Skeletal muscle satellite cell (primary cell): ENCODE measurements around the gene ARHGEF10L.

Experiments used
- H3K27me3 ChIP-seq: 2 replicates; pipeline ENCODE4 v1.7.0; 2013; ENCODE audit warnings: low read length; ENCODE audit not compliant: control insufficient read depth, insufficient read depth
- H3K36me3 ChIP-seq: 2 replicates; pipeline ENCODE4 v1.7.0; 2013; ENCODE audit warnings: mild to moderate bottlenecking, control low read depth, low read length; ENCODE audit not compliant: insufficient read depth
- H3K4me1 ChIP-seq: 2 replicates; pipeline ENCODE4 v1.7.0; 2013; ENCODE audit warnings: low read length; ENCODE audit not compliant: control insufficient read depth, insufficient read depth
- H3K4me2 ChIP-seq: 2 replicates; pipeline ENCODE4 v1.7.0; 2013; ENCODE audit warnings: mild to moderate bottlenecking, low read length
- H3K4me3 ChIP-seq: 2 replicates; pipeline ENCODE4 v1.7.0; 2013; ENCODE audit warnings: low read length
- H3K9ac ChIP-seq: 2 replicates; pipeline ENCODE4 v1.7.0; 2013; ENCODE audit warnings: mild to moderate bottlenecking, low read depth, low read length, moderate library complexity
- H3K9me3 ChIP-seq: replicated peaks from 2 replicates; pipeline ENCODE4 v1.7.0; 2013; ENCODE audit warnings: mild to moderate bottlenecking, control low read depth, low read length

The ARHGEF10L gene

GRCh38 chr1:17575797-17576518 is 36.5 kb downstream of the ARHGEF10L start:
- H3K4me3 ChIP-seq: no peak overlapping the region
- H3K4me1 ChIP-seq: no peaks in the 10 kb centered on the region
- no peak overlapping the region for H3K4me2 ChIP-seq
- no peaks in the 10 kb centered on the region for H3K27me3 ChIP-seq
- H3K9me3 ChIP-seq: no peaks in the 10 kb centered on the region
- no peaks in the 10 kb centered on the region for H3K36me3 ChIP-seq
- no peak overlapping the region for H3K9ac ChIP-seq

DNA sequence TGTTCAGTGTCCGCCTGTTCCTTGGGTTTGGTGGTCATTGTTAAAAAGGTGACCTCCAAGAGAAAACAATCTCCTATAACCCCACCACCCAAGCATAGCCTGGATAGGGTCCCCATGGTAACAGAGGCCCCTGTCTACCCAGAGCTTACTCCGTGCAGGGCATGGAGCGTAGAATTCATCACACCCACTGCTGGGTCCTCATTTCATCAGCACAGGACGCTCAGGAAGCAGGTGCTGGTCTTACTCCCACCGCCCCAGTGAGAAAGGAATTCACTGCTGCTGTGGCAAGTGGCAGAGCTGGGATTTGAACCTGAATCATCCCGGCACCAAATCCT is 37.0 kb downstream of the ARHGEF10L start:
- Histone ChIP-seq H3K4me2 (no peak overlapping the region), H3K9me3 (no peaks in the 10 kb centered on the region), H3K9ac (no peak overlapping the region), H3K4me3 (no peak overlapping the region), H3K27me3 (no peaks in the 10 kb centered on the region), H3K4me1 (no peaks in the 10 kb centered on the region), H3K36me3 (no peaks in the 10 kb centered on the region)

- Histone ChIP-seq H3K27me3 (no peaks in the 10 kb centered on the region), H3K4me1 (no peaks in the 10 kb centered on the region), H3K4me2 (no peak overlapping the region), H3K9me3 (no peaks in the 10 kb centered on the region), H3K36me3 (peaks cover 2% of the 10 kb centered on the region), H3K9ac (no peak overlapping the region), H3K4me3 (no peak overlapping the region)
These were observed 38.4 kb downstream of the ARHGEF10L start for GRCh38 chr1:17577907-17578297.

DNA sequence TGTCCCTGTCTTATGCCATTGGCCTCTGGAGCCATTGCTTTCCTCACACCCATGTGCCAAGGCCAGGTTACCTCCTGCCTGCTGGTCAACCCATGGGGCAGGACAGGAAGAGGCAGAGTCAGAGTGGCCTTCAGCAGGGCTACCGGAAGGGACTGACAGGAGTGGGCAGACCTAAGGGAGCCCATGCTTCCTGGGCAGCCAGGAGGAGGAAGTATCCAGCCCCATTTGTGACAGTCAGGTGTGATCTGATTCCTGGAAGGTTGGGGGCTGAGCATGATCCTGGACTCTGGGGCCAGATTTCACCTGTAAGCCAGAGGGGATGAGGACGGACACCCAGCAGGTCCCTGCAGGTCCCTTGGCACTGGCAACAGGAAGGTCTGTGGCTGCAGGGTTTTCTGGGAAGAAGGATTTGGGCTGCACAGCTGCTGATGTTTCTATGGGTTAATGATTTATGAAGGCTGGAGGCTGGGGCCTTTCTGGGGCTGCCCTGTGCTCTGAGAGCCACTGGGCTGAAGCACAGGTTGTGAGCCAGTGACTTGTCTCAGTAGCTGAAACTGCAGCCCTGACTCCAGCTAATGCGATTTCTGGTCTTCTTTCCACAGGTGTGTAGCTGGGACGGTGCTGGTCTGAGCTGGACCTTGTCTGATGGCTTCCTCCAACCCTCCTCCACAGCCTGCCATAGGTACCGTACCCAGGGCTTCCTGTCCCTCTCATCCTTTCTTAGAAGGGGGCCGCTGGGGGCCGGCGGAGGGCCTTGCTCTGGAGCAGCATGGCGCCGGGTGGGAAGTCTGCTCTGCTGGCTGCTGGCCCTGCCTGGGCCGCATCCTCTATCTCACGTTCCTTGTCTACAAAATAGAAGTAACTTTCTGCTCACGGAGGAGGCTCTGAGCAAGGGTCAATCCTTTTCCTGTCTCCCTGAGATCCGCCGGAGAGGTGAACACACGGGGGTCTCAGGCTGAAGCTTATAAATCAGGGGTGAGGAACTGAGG is 40.7 kb downstream of the ARHGEF10L start:
- Histone ChIP-seq H3K9ac (no peak overlapping the region), H3K27me3 (no peaks in the 10 kb centered on the region), H3K4me3 (no peak overlapping the region), H3K4me2 (no peak overlapping the region), H3K36me3 (peaks cover 2% of the 10 kb centered on the region), H3K9me3 (no peaks in the 10 kb centered on the region), H3K4me1 (no peaks in the 10 kb centered on the region)

GRCh38 chr1:17581389-17582123 is 42.1 kb downstream of the ARHGEF10L start:
- H3K9me3 ChIP-seq: no peaks in the 10 kb centered on the region
- H3K9ac ChIP-seq: no peak overlapping the region
- H3K4me3 ChIP-seq: no peak overlapping the region

DNA sequence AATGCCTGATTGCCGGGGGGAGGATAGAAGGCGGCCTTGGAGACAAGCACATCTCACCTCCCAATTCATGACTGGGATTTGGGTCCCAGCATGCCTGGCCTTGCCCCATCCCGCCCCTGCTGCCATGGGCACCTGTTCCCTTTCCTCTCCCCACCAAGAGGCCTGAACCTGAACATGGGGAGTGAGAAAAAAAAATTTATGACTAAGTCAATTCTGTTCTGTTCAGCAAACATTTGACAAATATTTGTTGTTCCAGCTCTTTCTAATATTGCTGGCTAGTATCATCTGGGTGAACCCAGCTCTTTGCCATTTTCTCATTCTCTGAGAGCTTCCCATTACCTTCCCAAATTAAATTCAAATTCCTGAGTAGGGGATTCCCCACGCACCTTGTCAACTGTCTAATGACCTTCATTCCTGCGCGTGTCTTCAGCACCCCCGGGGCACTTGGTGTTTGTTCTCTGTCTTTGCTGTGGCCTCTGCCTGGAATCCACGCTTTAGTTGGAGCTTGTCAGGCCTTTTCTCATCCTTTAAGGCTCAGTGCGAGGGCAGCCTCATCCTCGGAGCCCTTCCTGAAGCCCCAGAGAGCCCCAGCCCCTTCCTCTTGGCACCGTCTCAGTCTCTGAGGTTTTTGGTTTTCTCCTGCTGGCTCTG is 42.8 kb downstream of the ARHGEF10L start:
- Histone ChIP-seq H3K9me3 (no peaks in the 10 kb centered on the region), H3K4me3 (no peak overlapping the region), H3K9ac (no peak overlapping the region), H3K36me3 (peaks cover 2% of the 10 kb centered on the region), H3K27me3 (no peaks in the 10 kb centered on the region), H3K4me1 (peaks cover 16% of the 10 kb centered on the region), H3K4me2 (no peak overlapping the region)

More at GRCh38 chr1:17581389-17582123, 42.1 kb downstream of the ARHGEF10L start:
- Histone ChIP-seq H3K4me1 (peaks cover 9% of the 10 kb centered on the region), H3K4me2 (no peak overlapping the region), H3K27me3 (no peaks in the 10 kb centered on the region), H3K36me3 (peaks cover 2% of the 10 kb centered on the region)

DNA sequence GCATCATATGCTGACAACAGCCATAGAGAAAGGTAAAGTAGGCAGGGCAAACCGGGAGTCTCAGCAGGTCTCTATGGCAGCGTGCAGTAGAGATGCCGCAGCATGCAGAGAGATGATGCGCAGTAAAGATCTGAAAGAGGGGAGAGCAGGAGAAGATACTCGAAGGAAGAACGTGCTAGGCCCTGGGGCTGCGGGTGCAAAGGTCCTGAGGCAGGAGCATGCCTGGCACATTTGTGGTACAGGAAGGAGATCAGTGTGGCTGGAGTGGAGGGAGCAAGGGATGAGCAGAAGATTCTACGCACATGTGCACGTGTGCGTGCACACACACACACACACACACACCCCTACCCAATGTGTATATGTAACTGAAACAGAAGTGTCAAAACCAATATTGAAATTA is 45.0 kb downstream of the ARHGEF10L start:
- peaks cover 2% of the 10 kb centered on the region for H3K36me3 ChIP-seq
- no peaks in the 10 kb centered on the region for H3K9me3 ChIP-seq
- H3K9ac ChIP-seq: no peak overlapping the region
- peaks cover 37% of the 10 kb centered on the region for H3K4me1 ChIP-seq
- no peak overlapping the region for H3K4me3 ChIP-seq
- H3K4me2 ChIP-seq: no peak overlapping the region
- H3K27me3 ChIP-seq: no peaks in the 10 kb centered on the region

GRCh38 chr1:17585266-17585987 is 45.9 kb downstream of the ARHGEF10L start:
- H3K36me3 ChIP-seq: peaks cover 7% of the 10 kb centered on the region
- peaks cover 37% of the 10 kb centered on the region for H3K4me1 ChIP-seq
- no peak overlapping the region for H3K4me3 ChIP-seq
- H3K9me3 ChIP-seq: no peaks in the 10 kb centered on the region
- H3K9ac ChIP-seq: peak overlapping the region; percentile 19
- H3K4me2 ChIP-seq: peak overlapping the region; percentile 1
- H3K27me3 ChIP-seq: no peaks in the 10 kb centered on the region

- H3K4me1 ChIP-seq: peaks cover 37% of the 10 kb centered on the region
- H3K9me3 ChIP-seq: no peaks in the 10 kb centered on the region
- H3K9ac ChIP-seq: peak overlapping the region; percentile 29
- no peaks in the 10 kb centered on the region for H3K27me3 ChIP-seq
- H3K36me3 ChIP-seq: peaks cover 12% of the 10 kb centered on the region
- H3K4me3 ChIP-seq: peak overlapping the region; percentile 8
- peak overlapping the region; percentile 51 for H3K4me2 ChIP-seq
These were observed 46.9 kb downstream of the ARHGEF10L start for GRCh38 chr1:17586172-17586964.

- Histone ChIP-seq H3K9ac (peak overlapping the region; percentile 66), H3K27me3 (no peaks in the 10 kb centered on the region), H3K36me3 (peaks cover 10% of the 10 kb centered on the region), H3K9me3 (no peaks in the 10 kb centered on the region), H3K4me3 (peak overlapping the region; percentile 12), H3K4me2 (peak overlapping the region; percentile 35), H3K4me1 (peaks cover 37% of the 10 kb centered on the region)
These were observed 48.2 kb downstream of the ARHGEF10L start for GRCh38 chr1:17587693-17588047.
